ENCODE measurements around the gene FAF1.

Gene FAF1

DNA sequence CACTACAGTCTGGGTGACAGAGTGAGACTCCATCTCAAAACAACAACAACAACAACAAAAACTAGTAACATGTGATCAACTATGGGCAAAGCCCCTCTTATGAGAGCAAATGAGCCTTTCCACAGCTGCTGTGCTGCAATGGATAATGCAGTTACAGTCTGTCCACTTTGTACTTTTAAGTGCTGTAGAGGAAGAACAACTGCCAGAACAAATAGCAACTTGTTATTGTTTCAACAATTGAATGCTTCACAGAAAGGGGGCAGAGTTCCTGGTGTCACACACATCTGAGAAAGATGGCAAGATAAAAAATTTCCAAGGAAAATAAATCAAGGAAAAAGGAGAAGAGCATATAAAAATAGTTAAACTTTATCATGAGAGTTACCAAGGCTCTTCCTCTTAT is 293.2 kb downstream of the FAF1 start:
- TF ChIP-seq, protein P1, sequence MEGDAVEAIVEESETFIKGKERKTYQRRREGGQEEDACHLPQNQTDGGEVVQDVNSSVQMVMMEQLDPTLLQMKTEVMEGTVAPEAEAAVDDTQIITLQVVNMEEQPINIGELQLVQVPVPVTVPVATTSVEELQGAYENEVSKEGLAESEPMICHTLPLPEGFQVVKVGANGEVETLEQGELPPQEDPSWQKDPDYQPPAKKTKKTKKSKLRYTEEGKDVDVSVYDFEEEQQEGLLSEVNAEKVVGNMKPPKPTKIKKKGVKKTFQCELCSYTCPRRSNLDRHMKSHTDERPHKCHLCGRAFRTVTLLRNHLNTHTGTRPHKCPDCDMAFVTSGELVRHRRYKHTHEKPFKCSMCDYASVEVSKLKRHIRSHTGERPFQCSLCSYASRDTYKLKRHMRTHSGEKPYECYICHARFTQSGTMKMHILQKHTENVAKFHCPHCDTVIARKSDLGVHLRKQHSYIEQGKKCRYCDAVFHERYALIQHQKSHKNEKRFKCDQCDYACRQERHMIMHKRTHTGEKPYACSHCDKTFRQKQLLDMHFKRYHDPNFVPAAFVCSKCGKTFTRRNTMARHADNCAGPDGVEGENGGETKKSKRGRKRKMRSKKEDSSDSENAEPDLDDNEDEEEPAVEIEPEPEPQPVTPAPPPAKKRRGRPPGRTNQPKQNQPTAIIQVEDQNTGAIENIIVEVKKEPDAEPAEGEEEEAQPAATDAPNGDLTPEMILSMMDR (IDR thresholded peaks at IDR 0.05; ENCODE audit: insufficient read depth, low read depth, low read length, missing control alignments), result no peak

DNA sequence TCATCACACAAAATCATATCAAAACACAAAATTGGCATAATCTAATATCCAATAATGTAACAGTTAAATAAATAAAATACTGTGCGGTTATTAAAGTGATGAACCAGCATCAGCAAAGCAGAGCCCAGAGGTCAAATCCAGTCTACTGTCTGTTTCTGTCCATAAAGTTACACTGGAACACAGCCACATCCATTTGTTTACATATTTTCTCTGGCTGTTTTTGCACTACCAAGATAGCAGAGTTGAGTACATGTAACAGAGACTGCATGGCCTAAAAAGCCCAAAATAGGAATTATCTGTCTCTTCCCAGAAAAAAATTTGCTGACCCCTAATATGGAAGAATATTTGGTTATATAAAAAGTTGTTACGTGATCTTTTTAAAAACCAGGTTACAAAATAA is 294.7 kb downstream of the FAF1 start:
- no peak for DNase-seq (ENCODE audit: low read depth)
- TF ChIP-seq, protein P1 (IDR thresholded peaks at IDR 0.05; ENCODE audit: insufficient read depth, low read depth, low read length, missing control alignments), result no peak

More for the DNA sequence above, 293.2 kb downstream of the FAF1 start:
- no peak for DNase-seq (ENCODE audit: low read depth)
- no peak overlapping the region for H3K4me3 ChIP-seq (ENCODE audit: low read depth, low read length)

DNA sequence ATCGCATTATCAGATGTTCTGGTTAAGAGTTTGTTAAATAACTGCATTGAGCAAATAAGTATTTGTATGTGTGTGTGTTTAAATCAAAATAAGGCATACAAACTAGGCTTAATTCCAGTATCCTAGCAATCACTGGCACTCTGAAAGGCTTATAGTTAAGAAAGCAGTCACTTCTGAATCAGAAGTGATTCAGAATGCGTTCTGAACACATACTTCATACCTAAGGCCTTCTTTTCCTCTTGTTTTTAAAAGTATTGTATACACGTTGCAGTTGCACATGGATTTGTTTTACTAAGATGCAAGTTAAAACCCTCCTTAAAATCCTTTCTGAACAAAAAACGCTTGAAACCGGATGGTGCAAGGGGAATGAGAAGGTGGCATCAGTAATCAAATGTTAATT is 298.4 kb downstream of the FAF1 start:
- DNase-seq (ENCODE audit: low read depth), result no peak
- TF ChIP-seq, protein P1 (IDR thresholded peaks at IDR 0.05; ENCODE audit: insufficient read depth, low read depth, low read length, missing control alignments), result no peak
- no peak overlapping the region for H3K4me3 ChIP-seq (ENCODE audit: low read depth, low read length)

More for the DNA sequence above, 294.7 kb downstream of the FAF1 start:
- H3K4me3 ChIP-seq (ENCODE audit: low read depth, low read length), result no peak overlapping the region

DNA sequence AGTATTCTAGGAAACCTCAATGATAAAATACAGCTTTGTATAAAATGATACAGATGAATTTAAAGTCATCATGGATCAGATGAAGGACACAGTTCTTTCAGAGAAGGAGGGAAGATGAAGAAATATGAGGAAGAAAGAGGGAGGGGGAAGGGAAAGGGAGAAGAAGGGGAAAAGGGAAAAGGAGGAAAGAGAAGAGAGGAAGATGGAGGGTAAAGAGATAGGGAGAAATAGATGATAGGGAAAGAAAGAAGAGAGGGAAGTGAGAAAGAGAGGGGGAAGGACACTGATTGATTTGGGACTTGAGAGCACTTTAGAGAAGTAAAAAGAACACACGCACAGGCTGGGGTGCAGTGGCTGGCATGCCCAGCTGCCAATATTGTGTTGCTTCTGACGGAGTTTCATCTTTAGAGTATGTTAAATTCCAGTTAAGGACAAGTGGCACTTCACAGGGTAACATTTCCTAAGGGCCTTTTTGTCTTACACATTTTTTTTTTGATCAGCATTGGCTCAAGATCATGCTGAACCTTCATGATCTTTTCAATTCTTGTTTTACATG is 300.9 kb downstream of the FAF1 start:
- TF ChIP-seq, protein P1 (IDR thresholded peaks at IDR 0.05; ENCODE audit: insufficient read depth, low read depth, low read length, missing control alignments), result no peak
- no peak for DNase-seq (ENCODE audit: low read depth)
- H3K4me3 ChIP-seq (ENCODE audit: low read depth, low read length), result no peak overlapping the region

DNA sequence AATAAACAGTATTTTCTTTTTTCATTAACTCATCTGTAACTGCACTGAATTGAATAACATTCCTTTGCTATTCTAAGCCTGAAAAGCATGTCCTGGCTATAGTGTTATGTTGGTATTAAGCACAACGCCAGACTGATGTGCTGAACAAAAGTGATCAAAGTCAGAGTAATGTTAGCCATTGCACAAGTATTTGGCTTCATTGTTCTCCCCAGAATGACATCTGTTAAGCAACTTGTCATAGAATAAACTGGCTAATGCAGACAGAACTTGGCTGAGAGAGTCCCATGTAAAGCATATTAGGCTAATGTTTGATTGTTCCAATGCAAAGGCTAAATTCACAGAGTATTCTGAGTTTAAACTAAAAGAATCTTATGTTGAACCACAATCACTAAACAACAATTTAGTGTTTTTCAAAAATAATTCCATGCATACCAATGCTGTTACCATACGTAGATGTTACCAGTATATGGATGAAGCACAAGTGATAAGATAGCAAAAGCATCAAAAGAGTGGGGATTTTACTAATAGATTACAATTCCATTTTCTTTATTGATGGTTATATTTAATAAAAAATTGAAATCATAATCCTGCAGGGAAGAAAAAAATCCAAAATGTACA is 301.5 kb downstream of the FAF1 start:
- H3K4me3 ChIP-seq (ENCODE audit: low read depth, low read length), result no peak overlapping the region
- TF ChIP-seq, protein P1 (IDR thresholded peaks at IDR 0.05; ENCODE audit: insufficient read depth, low read depth, low read length, missing control alignments), result no peak
- no peak for DNase-seq (ENCODE audit: low read depth)

DNA sequence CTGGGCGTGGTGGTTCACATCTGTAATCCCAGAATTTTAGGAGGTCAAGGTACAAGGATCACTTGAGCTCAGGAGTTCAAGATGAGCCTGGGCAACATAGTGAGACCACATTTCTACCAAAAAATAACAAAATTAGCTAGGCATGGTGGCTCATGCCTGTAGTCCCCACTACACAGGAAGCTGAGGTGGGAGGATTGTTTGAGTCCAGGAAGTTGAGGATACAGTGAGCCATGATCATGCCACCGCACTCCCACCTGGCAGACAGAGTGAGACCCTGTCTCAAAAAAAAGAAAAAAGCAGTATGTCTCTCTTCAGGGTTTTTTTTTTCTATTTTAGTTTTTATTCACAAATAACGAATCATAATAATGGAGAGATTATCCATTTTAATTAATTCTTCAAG is 303.1 kb downstream of the FAF1 start:
- TF ChIP-seq, protein P1 (IDR thresholded peaks at IDR 0.05; ENCODE audit: insufficient read depth, low read depth, low read length, missing control alignments), result no peak
- no peak overlapping the region for H3K4me3 ChIP-seq (ENCODE audit: low read depth, low read length)
- DNase-seq (ENCODE audit: low read depth), result no peak

All from GM12865 (cell line).